ENCODE results near the gene KANK4. TPM values are rescaled to one million over a fixed set of nuclear protein-coding genes. Genes with fewer than 3 reads are reported as not detected.

KANK4 gene
- total and polyA plus RNA-seq, 2 of the 8 experiments (the other 6 are each of a cell fraction or from before 2014, with no cell fraction given), result 0.22 to 0.26 TPM

DNA sequence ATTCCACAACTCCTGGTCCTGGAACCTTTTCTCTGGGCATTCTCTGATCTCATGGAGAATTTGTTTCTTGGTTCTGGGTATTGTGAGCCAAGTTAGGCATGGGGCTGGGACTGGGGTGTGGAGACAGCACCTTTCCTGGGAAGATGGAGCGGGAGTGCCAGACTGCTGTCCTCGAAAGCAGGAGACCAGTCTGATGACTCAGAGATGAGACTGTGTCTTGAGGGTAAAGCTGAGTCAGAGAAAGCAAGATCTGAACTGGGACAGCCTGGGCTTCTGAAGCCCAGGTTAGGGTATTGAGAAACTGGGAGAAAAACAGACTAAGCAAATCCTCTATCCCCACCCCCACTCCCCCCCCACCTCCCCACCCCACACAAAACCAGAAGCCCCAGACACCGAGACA is 2.2 kb upstream of the KANK4 start (continued):
- TF ChIP-seq HDAC2 (IDR thresholded peaks at IDR 0.05; ENCODE audit: borderline replicate concordance in 1 of 2, low read depth in 2 of 2, low read length in 2 of 2) (no peak), RAD21 (IDR thresholded peaks at IDR 0.05 in 1 of 2, conservative IDR thresholded peaks at IDR 0.05 in 1 of 2; ENCODE audit: low read depth in 2 of 2, low read length in 2 of 2) (no peak), RXRA (IDR thresholded peaks at IDR 0.05; ENCODE audit: insufficient read depth, low read depth, low read length) (no peak), NRF1 (IDR thresholded peaks at IDR 0.05; ENCODE audit: low read depth, low read length) (no peak)

Measured in H1 (cell line).